Measurements from ENCODE around the gene TNIP3. TPM values are rescaled to one million over a fixed set of nuclear protein-coding genes. Genes with fewer than 3 reads are reported as not detected.

Gene TNIP3
- total and polyA plus RNA-seq, 4 experiments from 2014 or later = 0.38 to 0.55 (median 0.53) TPM

- Histone ChIP-seq H3K27me3 (ENCODE audit: insufficient read depth, low read length) (no peaks in the 10 kb centered on the region), H3K4me1 (ENCODE audit: insufficient read depth, low read length) (peaks cover 28% of the 10 kb centered on the region), H3K4me3 (ENCODE audit: low read length in 2 of 2) (no peak overlapping the region), H3K9me3 (ENCODE audit: control insufficient read depth in 1 of 2, low read length in 2 of 2) (no peaks in the 10 kb centered on the region), H3K36me3 (ENCODE audit: insufficient read depth, low read length) (no peaks in the 10 kb centered on the region), H3K27ac (ENCODE audit: low read depth, low read length) (no peak overlapping the region)
- no peak for DNase-seq
- Mint-ChIP-seq H3K9me3 (peaks cover 0 to 3% (median 0%) of the 10 kb centered on the region in 8 donors), H3K27me3 (no peaks in the 10 kb centered on the region), H3K4me3 (no peak overlapping the region), H3K4me1 (peaks cover 32 to 48% (median 39%) of the 10 kb centered on the region in 4 donors), H3K36me3 (no peaks in the 10 kb centered on the region), H3K27ac (peak overlapping the region in 1 of 7 donors; percentile 19)
- POLR2A ChIA-PET (ENCODE audit: partially characterized antibody) = interaction anchor here (1.2 kb wide), 1 partner anchor 12 kb away, joined by 5 read pairs; no protein-coding TSS in a partner anchor
- intact Hi-C loops (cut with micrococcal nuclease) = no loop called here
- CTCF ChIA-PET (ENCODE audit: partially characterized antibody) = interaction anchor here (1.1 to 4.5 kb wide), 2 partner anchors 9 to 23 kb away, joined by 3 to 32 read pairs; no protein-coding TSS in a partner anchor
Observed at GRCh38 chr4:121168446-121169281, 4.5 kb upstream of the TNIP3 start.

- no peaks in the 10 kb centered on the region for H3K36me3 ChIP-seq (ENCODE audit: insufficient read depth, low read length)
- intact Hi-C loops (cut with micrococcal nuclease) = loop anchor here (1.0 kb wide), 1 partner anchor 11 kb away; no protein-coding TSS in a partner anchor
- no peak overlapping the region for H3K27ac ChIP-seq (ENCODE audit: low read depth, low read length)
- no peaks in the 10 kb centered on the region for H3K36me3 Mint-ChIP-seq
- peaks cover 0 to 3% (median 0%) of the 10 kb centered on the region in 8 donors for H3K9me3 Mint-ChIP-seq
- ChIA-PET CTCF (ENCODE audit: partially characterized antibody) (interaction anchor here (1.0 to 4.5 kb wide), 5 partner anchors 10 to 141 kb away, joined by 3 to 32 read pairs (median 4); no protein-coding TSS in a partner anchor), POLR2A (ENCODE audit: partially characterized antibody) (interaction anchor here (1.3 to 2.2 kb wide), 5 partner anchors 10 to 23 kb away, joined by 3 to 8 read pairs (median 6); no protein-coding TSS in a partner anchor)
- H3K27me3 ChIP-seq (ENCODE audit: insufficient read depth, low read length) = no peaks in the 10 kb centered on the region
- DNase-seq = no peak
- peaks cover 28 to 48% (median 37%) of the 10 kb centered on the region in 4 donors for H3K4me1 Mint-ChIP-seq
- no peak overlapping the region for H3K4me3 ChIP-seq (ENCODE audit: low read length in 2 of 2)
- H3K4me1 ChIP-seq (ENCODE audit: insufficient read depth, low read length) = peaks cover 28% of the 10 kb centered on the region
- no peaks in the 10 kb centered on the region for H3K9me3 ChIP-seq (ENCODE audit: control insufficient read depth in 1 of 2, low read length in 2 of 2)
- H3K4me3 Mint-ChIP-seq = peak overlapping the region in 2 of 8 donors; percentile 2 to 86
- no peak overlapping the region for H3K27ac Mint-ChIP-seq
- no peaks in the 10 kb centered on the region for H3K27me3 Mint-ChIP-seq
Observed at GRCh38 chr4:121166976-121167375, 2.9 kb upstream of the TNIP3 start.

GRCh38 chr4:121165206-121165605 lies 1.1 kb upstream of the TNIP3 start:
- DNase-seq = no peak
- H3K36me3 Mint-ChIP-seq = no peaks in the 10 kb centered on the region
- H3K27me3 Mint-ChIP-seq = no peaks in the 10 kb centered on the region
- intact Hi-C loops (cut with micrococcal nuclease) = no loop called here
- ChIA-PET CTCF (ENCODE audit: partially characterized antibody) (interaction anchor here (0.7 to 4.5 kb wide), 5 partner anchors 9 to 34 kb away, joined by 3 to 32 read pairs (median 4); no protein-coding TSS in a partner anchor), POLR2A (ENCODE audit: partially characterized antibody) (interaction anchor here (1.2 to 2.4 kb wide), 6 partner anchors 10 to 27 kb away, joined by 3 to 8 read pairs (median 6); no protein-coding TSS in a partner anchor)
- no peaks in the 10 kb centered on the region for H3K36me3 ChIP-seq (ENCODE audit: insufficient read depth, low read length)
- no peak overlapping the region for H3K4me3 ChIP-seq (ENCODE audit: low read length in 2 of 2)
- no peaks in the 10 kb centered on the region for H3K27me3 ChIP-seq (ENCODE audit: insufficient read depth, low read length)
- no peak overlapping the region for H3K27ac ChIP-seq (ENCODE audit: low read depth, low read length)
- H3K4me1 ChIP-seq (ENCODE audit: insufficient read depth, low read length) = peaks cover 28% of the 10 kb centered on the region
- peak overlapping the region in 6 of 8 donors; percentile 55 to 86 (median 72) for H3K4me3 Mint-ChIP-seq
- H3K9me3 Mint-ChIP-seq = no peaks in the 10 kb centered on the region
- H3K4me1 Mint-ChIP-seq = peaks cover 26 to 43% (median 36%) of the 10 kb centered on the region in 4 donors
- no peaks in the 10 kb centered on the region for H3K9me3 ChIP-seq (ENCODE audit: control insufficient read depth in 1 of 2, low read length in 2 of 2)
- peak overlapping the region; percentile 16 to 94 (median 81) for H3K27ac Mint-ChIP-seq

GRCh38 chr4:121156822-121157769 lies 7.0 kb downstream of the TNIP3 start:
- DNase-seq = peak in 3 of 5 donors; percentile 16 to 25 (median 19)
- H3K4me1 ChIP-seq (ENCODE audit: insufficient read depth, low read length) = peaks cover 55% of the 10 kb centered on the region
- ChIA-PET CTCF (ENCODE audit: partially characterized antibody) (interaction anchor here (1.0 to 5.0 kb wide), 8 partner anchors 8 to 93 kb away, joined by 3 to 38 read pairs (median 4); no protein-coding TSS in a partner anchor), POLR2A (ENCODE audit: partially characterized antibody) (interaction anchor here (0.9 to 3.4 kb wide), 2 partner anchors 10 to 26 kb away, joined by 3 to 21 read pairs; no protein-coding TSS in a partner anchor)
- peak overlapping the region; percentile 88 to 97 (median 94) for H3K4me3 Mint-ChIP-seq
- H3K27me3 ChIP-seq (ENCODE audit: insufficient read depth, low read length) = no peaks in the 10 kb centered on the region
- no peaks in the 10 kb centered on the region for H3K27me3 Mint-ChIP-seq
- H3K27ac ChIP-seq (ENCODE audit: low read depth, low read length) = peak overlapping the region; percentile 1
- peak overlapping the region; percentile 30 to 94 (median 90) for H3K27ac Mint-ChIP-seq
- peaks cover 34 to 54% (median 47%) of the 10 kb centered on the region in 4 donors for H3K4me1 Mint-ChIP-seq
- intact Hi-C loops (cut with micrococcal nuclease) = loop anchor here (1.0 to 2.0 kb wide), 2 partner anchors 9 to 24 kb away; no protein-coding TSS in a partner anchor
- H3K36me3 ChIP-seq (ENCODE audit: insufficient read depth, low read length) = no peaks in the 10 kb centered on the region
- no peaks in the 10 kb centered on the region for H3K9me3 ChIP-seq (ENCODE audit: control insufficient read depth in 1 of 2, low read length in 2 of 2)
- H3K4me3 ChIP-seq (ENCODE audit: low read length in 2 of 2) = peak overlapping the region; percentile 33 to 51
- no peaks in the 10 kb centered on the region for H3K9me3 Mint-ChIP-seq
- no peaks in the 10 kb centered on the region for H3K36me3 Mint-ChIP-seq

- POLR2A ChIA-PET (ENCODE audit: partially characterized antibody) = interaction anchor here (0.6 to 3.4 kb wide), 3 partner anchors 10 to 99 kb away, joined by 3 to 21 read pairs (median 6); no protein-coding TSS in a partner anchor
- Mint-ChIP-seq H3K4me1 (peaks cover 42 to 66% (median 56%) of the 10 kb centered on the region in 4 donors), H3K27me3 (no peaks in the 10 kb centered on the region), H3K27ac (peak overlapping the region in 6 of 7 donors; percentile 37 to 89 (median 70)), H3K36me3 (no peaks in the 10 kb centered on the region), H3K9me3 (no peaks in the 10 kb centered on the region), H3K4me3 (peak overlapping the region; percentile 15 to 94 (median 64))
- Histone ChIP-seq H3K27ac (ENCODE audit: low read depth, low read length) (no peak overlapping the region), H3K9me3 (ENCODE audit: control insufficient read depth in 1 of 2, low read length in 2 of 2) (no peaks in the 10 kb centered on the region), H3K4me3 (ENCODE audit: low read length in 2 of 2) (no peak overlapping the region), H3K36me3 (ENCODE audit: insufficient read depth, low read length) (no peaks in the 10 kb centered on the region), H3K27me3 (ENCODE audit: insufficient read depth, low read length) (no peaks in the 10 kb centered on the region), H3K4me1 (ENCODE audit: insufficient read depth, low read length) (peaks cover 61% of the 10 kb centered on the region)
- DNase-seq = no peak
- CTCF ChIA-PET (ENCODE audit: partially characterized antibody) = interaction anchor here (1.6 to 5.0 kb wide), 4 partner anchors 9 to 44 kb away, joined by 3 to 38 read pairs (median 6); no protein-coding TSS in a partner anchor
- intact Hi-C loops (cut with micrococcal nuclease) = loop anchor here (1.0 to 2.0 kb wide), 2 partner anchors 10 to 25 kb away; no protein-coding TSS in a partner anchor
Observed at GRCh38 chr4:121155893-121156292, 8.2 kb downstream of the TNIP3 start.

- Histone ChIP-seq H3K36me3 (ENCODE audit: insufficient read depth, low read length) (no peaks in the 10 kb centered on the region), H3K4me1 (ENCODE audit: insufficient read depth, low read length) (peaks cover 61% of the 10 kb centered on the region), H3K27ac (ENCODE audit: low read depth, low read length) (peak overlapping the region; percentile 35), H3K9me3 (ENCODE audit: control insufficient read depth in 1 of 2, low read length in 2 of 2) (no peaks in the 10 kb centered on the region), H3K4me3 (ENCODE audit: low read length in 2 of 2) (peak overlapping the region in 1 of 2 donors; percentile 21), H3K27me3 (ENCODE audit: insufficient read depth, low read length) (no peaks in the 10 kb centered on the region)
- DNase-seq = peak; percentile 55 to 76 (median 70)
- ChIA-PET CTCF (ENCODE audit: partially characterized antibody) (interaction anchor here (0.9 to 1.2 kb wide), 3 partner anchors 11 to 39 kb away, joined by 3 to 8 read pairs (median 6); no protein-coding TSS in a partner anchor), POLR2A (ENCODE audit: partially characterized antibody) (interaction anchor here (0.9 to 3.4 kb wide), 8 partner anchors 12 to 46 kb away, joined by 3 to 21 read pairs (median 4); no protein-coding TSS in a partner anchor)
- Mint-ChIP-seq H3K4me1 (peaks cover 43 to 74% (median 62%) of the 10 kb centered on the region in 4 donors), H3K27me3 (no peaks in the 10 kb centered on the region), H3K36me3 (no peaks in the 10 kb centered on the region), H3K9me3 (no peaks in the 10 kb centered on the region), H3K4me3 (peak overlapping the region; percentile 45 to 89 (median 79)), H3K27ac (peak overlapping the region; percentile 54 to 92 (median 70))
- intact Hi-C loops (cut with micrococcal nuclease) = loop anchor here (5.0 kb wide), 1 partner anchor 38 kb away; no protein-coding TSS in a partner anchor
Observed at GRCh38 chr4:121154103-121154515, 10.0 kb downstream of the TNIP3 start.

All from CD4-positive, alpha-beta memory T cell (primary cell).